Activated CD8-positive, alpha-beta memory T cell treated with anti-CD3 and anti-CD28 coated beads, Interleukin-2, amount 10 ng/mL, durations not matched to agents 7 days and 5 days (primary cell): ENCODE results near the gene CDCA8. TPM values are rescaled to one million over a fixed set of nuclear protein-coding genes. Genes with fewer than 3 reads are reported as not detected.
"Not testable (repeated sequence)": the region's sequence is repeated elsewhere in the genome, so short reads cannot be mapped to it uniquely, and the experiment has no call there.

Source experiments
- ATAC-seq: fragments of 150-1000 bp; cut with Tn5 transposase; one replicate; pipeline ENCODE4 v1.10.0; 2021; ENCODE audit warnings: moderate library complexity
- CTCF ChIA-PET: fragments of 350-600 bp; sonication (Branson Sonifier 250); formaldehyde crosslinking; loops from one replicate; lab custom pipeline; 2021; ENCODE audit warnings: antibody characterized with exemption; lab: Charles Lee
- DNase-seq: peaks from one replicate; pipeline ENCODE4 v3.0.0-alpha.2; 2020
- H3K27ac Mint-ChIP-seq: one replicate; pipeline ENCODE4 v1.8.0; 2021; ENCODE audit warnings: mild to moderate bottlenecking, mixed read lengths
- H3K27me3 Mint-ChIP-seq: one replicate; pipeline ENCODE4 v1.8.0; 2021; ENCODE audit warnings: mixed read lengths
- H3K36me3 Mint-ChIP-seq: one replicate; pipeline ENCODE4 v1.8.0; 2021; ENCODE audit warnings: mild to moderate bottlenecking, mixed read lengths
- H3K4me1 Mint-ChIP-seq: one replicate; pipeline ENCODE4 v1.8.0; 2021; ENCODE audit warnings: mixed read lengths
- H3K4me3 Mint-ChIP-seq: one replicate; pipeline ENCODE4 v1.8.0; 2021; ENCODE audit warnings: mild to moderate bottlenecking, moderate library complexity, mixed read lengths
- H3K9me3 Mint-ChIP-seq: one replicate; pipeline ENCODE4 v1.8.0; 2022; ENCODE audit warnings: low read depth, mixed read lengths
- total RNA-seq, 2 experiments: library from RNA; stranded (reverse); gene quantifications; one replicate each; pipeline ENCODE4 v1.2.3, GENCODE V29; 2021

Gene CDCA8
- total RNA-seq, 2 experiments from 2014 or later: 77.2 to 97.3 TPM

DNA sequence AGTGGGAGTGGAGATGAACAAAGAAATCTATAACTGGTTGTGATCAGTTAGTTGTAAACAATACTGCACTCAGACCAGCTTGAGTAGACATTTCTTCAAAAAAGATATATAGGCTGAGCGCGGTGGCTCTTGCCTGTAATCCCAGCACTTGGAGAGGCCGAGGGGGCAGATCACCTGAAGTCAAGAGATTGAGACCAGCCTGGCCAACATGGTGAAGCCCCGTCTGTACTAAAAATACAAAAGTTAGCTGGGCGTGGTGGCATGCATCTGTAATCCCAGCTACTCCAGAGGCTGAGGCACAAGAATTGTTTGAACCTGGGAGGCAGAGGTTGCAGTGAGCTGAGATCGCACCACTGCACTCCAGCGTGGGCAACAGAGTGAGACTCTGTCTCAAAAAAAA lies 45.7 kb downstream of the CDCA8 start:
- H3K27me3 Mint-ChIP-seq: peaks cover 49% of the 10 kb centered on the region
- H3K4me3 Mint-ChIP-seq, H3K36me3 Mint-ChIP-seq, H3K9me3 Mint-ChIP-seq, DNase-seq, H3K4me1 Mint-ChIP-seq, H3K27ac Mint-ChIP-seq, ATAC-seq: not testable (repeated sequence)
- CTCF ChIA-PET: interaction anchor here (0.9 kb wide), 1 partner anchor 37 kb away, joined by 3 read pairs; no protein-coding TSS in a partner anchor

DNA sequence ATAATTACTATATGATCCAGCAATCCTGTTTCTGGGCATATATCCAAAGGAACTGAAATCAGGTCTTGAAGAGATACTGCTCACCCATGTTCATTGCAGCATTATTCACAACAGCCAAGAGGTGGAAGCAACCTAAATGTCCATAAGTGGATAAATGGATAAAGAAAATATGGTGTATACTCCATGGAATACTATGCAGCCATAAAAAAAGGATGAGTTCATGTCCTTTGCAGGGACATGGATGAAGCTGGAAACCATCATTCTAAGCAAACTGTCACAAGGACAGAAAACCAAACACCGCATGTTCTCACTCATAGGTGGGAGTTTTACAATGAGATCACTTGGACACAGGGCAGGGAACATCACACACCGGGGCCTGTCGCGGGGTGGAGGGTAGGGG lies 46.3 kb downstream of the CDCA8 start:
- H3K27me3 Mint-ChIP-seq: peaks cover 52% of the 10 kb centered on the region
- H3K36me3 Mint-ChIP-seq, DNase-seq, H3K9me3 Mint-ChIP-seq, H3K4me3 Mint-ChIP-seq, H3K27ac Mint-ChIP-seq, H3K4me1 Mint-ChIP-seq, CTCF ChIA-PET, ATAC-seq: not testable (repeated sequence)

DNA sequence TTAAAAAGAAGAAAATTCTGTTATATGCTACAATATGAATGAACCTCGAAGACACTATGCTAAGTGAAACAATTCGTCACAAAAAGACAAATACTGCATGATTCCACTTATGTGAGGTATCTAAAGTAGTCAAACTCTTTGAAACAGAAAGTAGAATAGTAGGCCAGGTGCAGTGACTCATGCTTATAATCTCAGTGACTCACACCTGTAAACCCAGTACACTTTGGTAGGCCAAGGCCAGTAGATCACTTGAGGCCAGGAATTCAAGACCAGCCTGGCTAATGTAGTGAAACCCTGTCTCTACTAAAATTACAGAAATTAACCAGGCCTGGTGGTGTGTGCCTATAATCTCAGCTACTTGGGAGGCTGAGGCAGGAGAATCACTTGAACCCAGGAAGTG lies 46.9 kb downstream of the CDCA8 start:
- Mint-ChIP-seq H3K27ac (no peak overlapping the region), H3K4me3 (no peak overlapping the region), H3K9me3 (no peaks in the 10 kb centered on the region), H3K27me3 (peaks cover 52% of the 10 kb centered on the region), H3K4me1 (no peaks in the 10 kb centered on the region), H3K36me3 (peaks cover 2% of the 10 kb centered on the region)
- ATAC-seq (peak; percentile 36), DNase-seq (no peak)
- CTCF ChIA-PET: no interaction called here

DNA sequence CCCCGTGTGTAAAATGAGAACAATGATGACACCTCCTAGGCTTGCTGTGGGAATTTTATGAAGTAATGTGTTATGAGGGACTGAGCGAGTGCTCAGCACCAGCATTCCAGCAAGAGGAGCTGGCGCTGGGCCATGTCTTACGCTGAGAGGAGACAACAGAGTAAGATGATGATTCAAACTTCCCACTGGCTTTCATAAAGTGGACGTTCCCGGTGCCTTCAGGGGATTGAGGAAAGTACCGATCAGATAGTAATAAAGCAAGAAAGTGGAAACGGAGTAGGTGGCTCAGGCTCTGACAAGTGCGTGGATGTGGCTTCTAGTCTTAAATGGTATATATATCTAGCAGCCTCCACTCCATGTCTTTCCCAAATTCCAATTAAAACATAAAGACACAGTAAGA lies 48.8 kb downstream of the CDCA8 start:
- Mint-ChIP-seq H3K36me3 (peaks cover 2% of the 10 kb centered on the region), H3K27me3 (peaks cover 37% of the 10 kb centered on the region), H3K4me1 (no peaks in the 10 kb centered on the region), H3K9me3 (no peaks in the 10 kb centered on the region), H3K27ac (no peak overlapping the region), H3K4me3 (no peak overlapping the region)
- no peak for ATAC-seq
- CTCF ChIA-PET: no interaction called here
- DNase-seq: no peak

DNA sequence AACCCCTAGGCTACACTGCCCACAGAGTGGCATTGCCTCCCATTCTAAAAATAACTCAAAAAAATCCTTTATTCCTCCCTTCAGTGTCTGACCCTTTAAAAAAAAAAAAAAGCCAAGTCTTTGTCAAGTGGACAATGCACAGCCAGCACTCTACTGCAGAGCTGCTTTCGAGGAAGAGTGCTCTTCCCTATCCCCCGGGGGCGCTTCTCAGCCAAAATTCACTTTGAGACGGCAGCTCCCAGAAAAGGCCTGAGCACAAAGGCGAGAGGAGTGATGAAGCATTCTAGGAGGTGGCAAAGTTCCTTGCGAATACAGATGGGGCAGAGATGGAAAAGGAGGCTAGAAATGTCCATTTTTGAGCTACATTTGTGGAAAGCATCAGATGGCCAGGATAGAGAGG lies 49.3 kb downstream of the CDCA8 start:
- ATAC-seq (no peak), DNase-seq (no peak)
- CTCF ChIA-PET: no interaction called here
- Mint-ChIP-seq H3K27ac (no peak overlapping the region), H3K27me3 (peaks cover 39% of the 10 kb centered on the region), H3K4me1 (no peaks in the 10 kb centered on the region), H3K4me3 (no peak overlapping the region), H3K36me3 (peaks cover 2% of the 10 kb centered on the region), H3K9me3 (no peaks in the 10 kb centered on the region)

DNA sequence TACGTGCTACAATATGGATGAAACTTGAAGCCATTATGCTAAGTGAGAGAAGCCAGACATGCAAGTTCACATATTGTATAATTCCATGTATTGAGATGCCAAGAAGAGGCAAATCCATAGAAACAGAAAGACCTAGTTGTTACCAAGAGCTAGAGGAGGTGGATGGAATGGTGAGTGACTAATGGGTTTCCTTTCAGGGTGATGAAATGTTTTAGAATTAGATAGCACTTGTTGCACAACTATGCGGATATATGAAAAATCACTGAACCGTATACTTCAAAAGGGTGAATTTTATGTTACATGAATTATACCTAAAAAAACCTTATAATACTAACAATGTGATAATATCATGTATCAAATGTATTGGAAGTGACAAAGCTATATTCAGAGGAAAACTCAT lies 54.5 kb downstream of the CDCA8 start:
- Mint-ChIP-seq H3K27ac (no peak overlapping the region), H3K36me3 (no peaks in the 10 kb centered on the region), H3K27me3 (peaks cover 43% of the 10 kb centered on the region), H3K9me3 (peaks cover 2% of the 10 kb centered on the region), H3K4me1 (no peaks in the 10 kb centered on the region), H3K4me3 (no peak overlapping the region)
- DNase-seq: no peak
- CTCF ChIA-PET: no interaction called here
- no peak for ATAC-seq

DNA sequence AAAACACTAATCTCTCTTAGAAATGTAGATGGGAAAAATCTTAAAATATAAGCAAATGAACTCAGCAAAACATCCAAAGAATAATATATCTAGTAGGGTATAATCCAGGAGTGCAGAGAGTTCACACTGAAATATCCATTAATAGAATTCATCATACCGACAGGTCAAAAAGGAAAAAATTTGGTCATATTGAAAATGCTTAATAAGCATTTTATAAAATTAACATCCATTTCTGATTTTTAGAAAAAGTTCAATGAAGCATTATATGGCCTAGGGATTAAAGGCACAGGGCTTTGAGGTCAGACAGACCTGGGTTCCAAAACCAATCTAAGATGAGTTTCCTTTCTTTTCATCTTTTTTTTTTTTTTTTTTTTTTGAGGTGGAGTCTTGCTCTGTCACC lies 56.2 kb downstream of the CDCA8 start:
- CTCF ChIA-PET: no interaction called here
- H3K27ac Mint-ChIP-seq: no peak overlapping the region
- no peak overlapping the region for H3K4me3 Mint-ChIP-seq
- peaks cover 2% of the 10 kb centered on the region for H3K9me3 Mint-ChIP-seq
- H3K27me3 Mint-ChIP-seq: peaks cover 44% of the 10 kb centered on the region
- H3K4me1 Mint-ChIP-seq: peaks cover 2% of the 10 kb centered on the region
- ATAC-seq (no peak), DNase-seq (no peak)
- no peaks in the 10 kb centered on the region for H3K36me3 Mint-ChIP-seq

DNA sequence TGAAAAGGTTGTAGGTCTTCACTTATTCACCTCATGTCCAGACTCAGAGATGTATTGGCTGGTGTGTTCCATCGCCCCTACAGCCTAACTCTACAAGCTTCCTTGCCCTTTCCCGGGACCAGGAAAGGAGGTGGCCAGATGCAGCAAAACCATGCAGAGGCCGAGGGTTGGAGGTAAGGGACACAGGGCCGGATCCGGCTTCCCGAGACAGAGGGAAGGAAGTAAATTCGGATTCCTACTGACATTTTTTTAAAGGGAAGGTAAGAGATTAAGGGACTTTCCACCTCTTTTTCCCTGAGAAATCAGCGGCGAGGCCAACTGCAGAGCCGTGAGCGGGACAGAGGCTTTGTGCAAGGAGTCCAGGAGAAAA lies 59.9 kb downstream of the CDCA8 start:
- DNase-seq: no peak
- peaks cover 7% of the 10 kb centered on the region for H3K4me1 Mint-ChIP-seq
- H3K9me3 Mint-ChIP-seq: peaks cover 2% of the 10 kb centered on the region
- H3K27ac Mint-ChIP-seq: no peak overlapping the region
- H3K4me3 Mint-ChIP-seq: peak overlapping the region; percentile 39
- CTCF ChIA-PET: no interaction called here
- ATAC-seq: no peak
- no peaks in the 10 kb centered on the region for H3K36me3 Mint-ChIP-seq
- H3K27me3 Mint-ChIP-seq: peaks cover 42% of the 10 kb centered on the region

DNA sequence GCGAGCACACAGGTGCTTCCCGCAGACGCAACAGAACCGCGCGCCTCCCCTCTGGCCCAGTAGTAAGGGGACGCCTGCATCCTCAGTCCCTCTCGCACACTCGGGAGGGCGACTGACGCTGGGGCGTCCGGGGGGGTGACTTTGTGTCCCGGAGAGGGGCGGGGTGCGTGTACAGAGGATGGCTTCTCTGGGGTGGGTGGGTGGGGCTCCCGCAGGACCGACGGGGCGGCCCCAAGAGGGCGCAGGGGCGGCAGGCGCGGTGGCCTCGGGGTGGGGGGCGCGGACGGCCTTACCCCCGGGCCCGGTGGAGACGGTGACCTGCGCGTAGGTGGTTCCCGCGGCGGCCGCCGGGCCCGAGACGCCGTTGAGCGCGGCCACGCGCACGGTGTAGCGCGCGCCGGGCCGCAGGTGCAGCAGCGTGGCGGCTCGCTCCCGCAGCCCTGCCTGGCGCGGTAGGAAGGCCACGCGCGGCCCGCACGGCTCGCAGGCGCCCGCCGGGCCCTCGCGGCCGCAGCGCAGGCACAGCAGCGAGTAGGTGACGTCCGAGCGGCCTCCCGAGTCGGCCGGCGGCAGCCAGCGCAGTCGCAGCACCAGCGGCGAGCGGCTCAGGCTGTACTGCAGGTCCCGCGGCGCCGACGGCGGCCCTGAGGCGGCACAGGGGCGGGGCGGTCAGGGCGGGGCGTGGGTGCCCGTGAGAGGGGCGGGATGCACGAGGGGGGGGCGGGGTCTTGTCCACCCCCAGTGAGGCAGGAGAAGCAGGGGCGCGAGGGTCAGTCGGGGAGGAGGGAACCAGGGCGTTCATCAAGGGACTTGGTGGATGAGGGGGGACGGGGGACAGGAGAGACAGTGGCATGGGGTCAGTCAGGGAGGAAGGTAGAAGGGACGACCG lies 60.5 kb downstream of the CDCA8 start:
- Mint-ChIP-seq H3K27ac (no peak overlapping the region), H3K9me3 (no peaks in the 10 kb centered on the region), H3K36me3 (no peaks in the 10 kb centered on the region), H3K4me3 (peak overlapping the region; percentile 44), H3K4me1 (peaks cover 7% of the 10 kb centered on the region), H3K27me3 (peaks cover 40% of the 10 kb centered on the region)
- CTCF ChIA-PET: no interaction called here
- peak; percentile 68 for ATAC-seq
- no peak for DNase-seq

DNA sequence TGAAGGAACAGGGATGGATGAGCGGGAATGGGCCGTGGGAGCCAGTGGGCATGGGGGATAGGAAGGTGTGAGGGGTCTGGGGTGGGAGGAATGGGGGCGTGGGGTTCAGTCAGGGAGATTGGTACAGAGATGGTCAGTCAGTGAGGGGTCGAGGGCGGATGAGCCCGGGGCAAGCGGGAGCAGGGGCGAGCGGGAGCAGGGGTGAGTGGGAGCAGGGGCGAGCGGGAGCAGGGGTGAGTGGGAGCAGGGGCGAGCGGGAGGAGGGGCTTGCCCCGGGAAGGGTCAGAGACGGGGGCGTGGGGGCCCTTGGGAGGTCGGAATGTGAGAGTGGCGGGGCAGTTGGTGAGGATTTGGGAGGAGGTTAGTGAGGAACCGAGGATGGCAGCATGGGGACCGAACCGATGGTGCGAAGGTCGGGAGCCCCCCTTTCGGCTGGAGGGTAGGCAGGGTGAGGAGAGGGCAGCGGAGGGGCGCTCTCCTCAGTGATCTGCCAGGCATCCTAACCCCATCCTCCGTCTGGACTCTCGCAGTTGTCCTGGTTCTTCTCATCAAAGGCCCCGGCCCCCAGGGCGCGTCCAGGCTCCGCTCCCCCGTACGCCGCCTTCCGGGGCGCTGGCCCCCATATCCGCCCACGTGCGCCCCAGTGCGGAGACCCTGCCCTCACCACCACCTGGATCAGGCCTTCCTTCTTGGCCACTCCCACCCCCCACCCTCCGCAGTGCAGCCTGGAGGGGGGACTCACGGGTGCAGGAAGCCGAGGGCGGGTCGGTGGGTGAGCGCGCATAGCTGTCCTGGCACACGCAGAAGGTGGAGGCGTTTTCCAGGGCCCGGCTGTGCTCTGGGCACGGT lies 61.4 kb downstream of the CDCA8 start:
- CTCF ChIA-PET: no interaction called here
- Mint-ChIP-seq H3K36me3 (no peaks in the 10 kb centered on the region), H3K9me3 (no peaks in the 10 kb centered on the region), H3K4me1 (peaks cover 7% of the 10 kb centered on the region), H3K27ac (no peak overlapping the region), H3K27me3 (peaks cover 35% of the 10 kb centered on the region), H3K4me3 (peak overlapping the region; percentile 44)
- no peak for DNase-seq
- ATAC-seq: no peak

DNA sequence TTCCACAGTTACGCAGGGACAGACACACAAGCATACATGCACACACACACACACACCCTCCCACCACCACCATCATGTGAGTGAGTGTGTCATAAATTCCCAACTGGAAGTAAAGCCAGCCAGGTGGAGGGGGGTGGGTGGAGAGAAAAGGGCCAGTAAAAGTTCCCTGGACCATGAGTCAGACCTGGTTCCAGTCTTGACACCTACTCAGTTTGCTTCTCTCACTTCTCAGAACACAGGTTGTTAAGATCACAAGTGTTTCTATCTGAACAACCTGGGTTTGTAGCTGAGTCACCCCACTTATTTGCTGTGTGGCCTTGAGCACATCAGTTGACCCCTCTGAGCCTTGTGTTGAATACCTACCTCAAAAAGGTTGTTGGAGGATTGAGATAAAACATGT lies 63.0 kb downstream of the CDCA8 start:
- peaks cover 7% of the 10 kb centered on the region for H3K4me1 Mint-ChIP-seq
- peaks cover 29% of the 10 kb centered on the region for H3K27me3 Mint-ChIP-seq
- H3K36me3 Mint-ChIP-seq: no peaks in the 10 kb centered on the region
- no peak overlapping the region for H3K4me3 Mint-ChIP-seq
- H3K9me3 Mint-ChIP-seq: no peaks in the 10 kb centered on the region
- CTCF ChIA-PET: no interaction called here
- ATAC-seq: no peak
- H3K27ac Mint-ChIP-seq: no peak overlapping the region
- no peak for DNase-seq

DNA sequence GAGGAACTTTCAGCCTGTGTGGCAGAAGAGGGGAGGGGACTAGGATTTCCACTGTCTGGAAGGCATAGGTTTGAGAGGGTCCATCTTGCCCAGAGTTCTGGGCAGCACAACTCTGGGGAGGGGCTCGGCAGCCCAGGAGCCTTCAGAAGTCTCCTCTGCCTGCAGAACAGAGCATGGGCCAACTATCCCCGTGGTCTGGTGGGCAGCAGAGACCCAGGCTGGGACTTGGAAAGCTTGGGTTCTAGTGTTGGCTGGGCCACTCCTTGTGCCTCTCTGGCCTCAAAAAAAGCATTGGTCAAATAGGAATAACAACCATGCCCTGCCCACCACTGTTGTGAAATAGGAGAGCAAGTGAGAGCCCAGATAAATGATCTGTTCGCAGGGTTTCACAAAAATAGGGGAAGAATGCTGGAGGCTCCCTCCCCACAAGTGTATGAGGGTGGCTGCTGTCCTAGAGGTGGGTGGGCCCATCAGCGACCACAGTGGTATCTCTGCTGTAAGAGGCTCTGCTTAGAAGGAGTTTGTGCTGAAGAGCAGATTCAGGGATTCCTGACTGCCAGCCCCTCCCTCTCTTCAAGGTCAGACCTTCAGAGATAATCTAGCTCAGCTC lies 63.7 kb downstream of the CDCA8 start:
- Mint-ChIP-seq H3K27ac (no peak overlapping the region), H3K9me3 (no peaks in the 10 kb centered on the region), H3K4me1 (peaks cover 7% of the 10 kb centered on the region), H3K4me3 (no peak overlapping the region), H3K27me3 (peaks cover 24% of the 10 kb centered on the region), H3K36me3 (no peaks in the 10 kb centered on the region)
- no peak for ATAC-seq
- DNase-seq: no peak
- CTCF ChIA-PET: no interaction called here
